GM10847 (cell line): ENCODE results near the gene NEK11.

ENCODE experiments used
- POLR2A ChIP-seq: IDR thresholded peaks from 2 replicates; pipeline ENCODE4 v1.6.1; 2011; ENCODE audit not compliant: insufficient read length; ENCODE audit errors: extremely low read depth

The NEK11 gene

GRCh38 chr3:131277836-131278497 lies 251.3 kb downstream of the NEK11 start:
- no peak for TF ChIP-seq POLR2A

- no peak for TF ChIP-seq POLR2A
Measured at GRCh38 chr3:131279577-131279976, 252.9 kb downstream of the NEK11 start.

- no peak for TF ChIP-seq POLR2A
Measured at GRCh38 chr3:131282379-131282778, 255.7 kb downstream of the NEK11 start.

- no peak for TF ChIP-seq POLR2A
Measured at GRCh38 chr3:131282967-131283366, 256.3 kb downstream of the NEK11 start.

- no peak for TF ChIP-seq POLR2A
Measured at GRCh38 chr3:131283862-131284261, 257.2 kb downstream of the NEK11 start.

- no peak for TF ChIP-seq POLR2A
Measured at GRCh38 chr3:131284302-131284701, 257.6 kb downstream of the NEK11 start.

- TF ChIP-seq POLR2A, result no peak
Measured at GRCh38 chr3:131285456-131285855, 258.8 kb downstream of the NEK11 start.

GRCh38 chr3:131299836-131300235 lies 273.2 kb downstream of the NEK11 start:
- TF ChIP-seq POLR2A, result no peak

GRCh38 chr3:131303848-131304247 lies 277.2 kb downstream of the NEK11 start:
- TF ChIP-seq POLR2A, result no peak

- no peak for TF ChIP-seq POLR2A
Measured at GRCh38 chr3:131304890-131305289, 278.2 kb downstream of the NEK11 start.

GRCh38 chr3:131306242-131306641 lies 279.6 kb downstream of the NEK11 start:
- no peak for TF ChIP-seq POLR2A

- no peak for TF ChIP-seq POLR2A
Measured at GRCh38 chr3:131314318-131314717, 287.6 kb downstream of the NEK11 start.

GRCh38 chr3:131315162-131315561 lies 288.5 kb downstream of the NEK11 start:
- TF ChIP-seq POLR2A, result no peak

GRCh38 chr3:131317667-131318066 lies 291.0 kb downstream of the NEK11 start:
- no peak for TF ChIP-seq POLR2A

- no peak for TF ChIP-seq POLR2A
Measured at GRCh38 chr3:131323014-131323413, 296.3 kb downstream of the NEK11 start.

- no peak for TF ChIP-seq POLR2A
Measured at GRCh38 chr3:131323792-131324191, 297.1 kb downstream of the NEK11 start.

- TF ChIP-seq POLR2A, result no peak
Measured at GRCh38 chr3:131324923-131325322, 298.2 kb downstream of the NEK11 start.
